K562 (cell line): ENCODE measurements around the gene CERCAM. TPM values are rescaled to one million over a fixed set of nuclear protein-coding genes. Genes with fewer than 3 reads are reported as not detected.

Source experiments
- CCNT2 ChIP-seq: IDR thresholded peaks from 2 replicates; pipeline ENCODE4 v1.6.1; 2011; ENCODE audit warnings: borderline replicate concordance, low read depth, mild to moderate bottlenecking, moderate library complexity, mixed read lengths, low read length; ENCODE audit not compliant: insufficient read length; ENCODE audit errors: extremely low read depth
- CXXC5 ChIP-seq: fragments of 250-450 bp; sonication (Bioruptor Pico); IDR thresholded peaks from 2 replicates; pipeline ENCODE4 v1.8.0; 2022; ENCODE audit warnings: inconsistent platforms, mild to moderate bottlenecking, moderate library complexity
- EZH2 ChIP-seq: IDR thresholded peaks from 2 replicates; pipeline ENCODE4 v1.6.1; 2012; ENCODE audit warnings: low read depth, mild to moderate bottlenecking, inconsistent platforms, low read length, borderline replicate concordance
- FOSL1 ChIP-seq: fragments of 200-800 bp; sonication (Bioruptor generic); conservative IDR thresholded peaks from 2 replicates; pipeline ENCODE4 v1.6.1; 2016; ENCODE audit warnings: missing genetic modification characterization, missing compliant biosample characterization
- GATAD2A ChIP-seq: fragments of 450-650 bp; IDR thresholded peaks from 2 replicates; pipeline ENCODE4 v1.6.1; 2017
- HDAC6 ChIP-seq: IDR thresholded peaks from 2 replicates; pipeline ENCODE4 v1.6.1; 2012; ENCODE audit warnings: low read depth, mild to moderate bottlenecking, control low read depth, inconsistent platforms, low read length, moderate library complexity
- LARP7 ChIP-seq: fragments of 450-650 bp; IDR thresholded peaks from 2 replicates; pipeline ENCODE4 v1.6.1; 2016
- MAFG ChIP-seq: fragments of 450-650 bp; conservative IDR thresholded peaks from 2 replicates; pipeline ENCODE4 v1.6.1; 2016; ENCODE audit warnings: missing genetic modification characterization, missing compliant biosample characterization
- RBFOX2 ChIP-seq: fragments of 200-400 bp; formaldehyde crosslinking; IDR thresholded peaks from 2 replicates; pipeline ENCODE4 v1.6.1; 2017; ENCODE audit warnings: low read depth, mild to moderate bottlenecking, low read length, moderate library complexity
- SP1 ChIP-seq: sonication (generic); formaldehyde crosslinking; IDR thresholded peaks from 2 replicates; pipeline ENCODE4 v1.8.1; 2022; ENCODE audit warnings: mild to moderate bottlenecking, missing genetic modification reagents
- SUPT5H ChIP-seq: fragments of 450-650 bp; IDR thresholded peaks from 2 replicates; pipeline ENCODE4 v1.6.1; 2016
- TAF15 ChIP-seq: fragments of 200-400 bp; formaldehyde crosslinking; IDR thresholded peaks from 2 replicates; pipeline ENCODE4 v1.6.1; 2017; ENCODE audit warnings: mild to moderate bottlenecking, low read depth, low read length, moderate library complexity
- ZNF140 ChIP-seq: fragments of 250-450 bp; sonication (Bioruptor Pico); IDR thresholded peaks from 2 replicates; pipeline ENCODE4 v1.8.0; 2021; ENCODE audit warnings: moderate library complexity, mild to moderate bottlenecking, inconsistent platforms
- ZNF184 ChIP-seq: sonication (generic); formaldehyde crosslinking; IDR thresholded peaks from 2 replicates; pipeline ENCODE4 v1.5.0; 2020; ENCODE audit warnings: missing genetic modification reagents
- ZNF384 ChIP-seq: IDR thresholded peaks from 2 replicates; pipeline ENCODE4 v1.6.1; 2012; ENCODE audit warnings: low read depth, low read length, improper control_type of control experiment
- ZNF551 ChIP-seq: fragments of 250-450 bp; sonication (Bioruptor Pico); IDR thresholded peaks from 2 replicates; pipeline ENCODE4 v1.5.0; 2021; ENCODE audit warnings: mild to moderate bottlenecking, moderate library complexity
- ZNF584 ChIP-seq: fragments of 200-800 bp; sonication (Bioruptor generic); IDR thresholded peaks from 2 replicates; pipeline ENCODE4 v1.6.1; 2016; ENCODE audit warnings: low read depth, mild to moderate bottlenecking, missing genetic modification characterization, missing compliant biosample characterization
- polyA plus RNA-seq, 8 experiments: library from polyadenylated mRNA; depleted of rRNA in 4 of 8; stranded (reverse) in 5 of 8; unstranded in 3 of 8; fragments of >200 nt; fragmentation: Nextera tagmentation in 2 of 8; fragmentation: Illumina TruSeq in 1 of 8; extraction: Ambion mirVana in 2 of 8; extraction: Trizol in 1 of 8; gene quantifications; 2 replicates each; pipeline versions ENCODE4 v1.2.1 to v1.2.3, GENCODE V29; 2011 to 2014; ENCODE audit warnings: inconsistent platforms in 1 of 8, missing spikeins in 1 of 8
- total RNA-seq, 7 experiments: library from RNA; depleted of rRNA in 6 of 7; stranded (reverse); fragments of >200 nt in 6 of 7; fragmentation: Illumina TruSeq in 2 of 7; extraction: Trizol in 2 of 7; gene quantifications; 2 replicates each; pipeline versions ENCODE4 v1.2.1 to v1.2.3, GENCODE V29; 2011 to 2021; ENCODE audit warnings: low replicate concordance in 1 of 7
- TF ChIP-seq, protein P1 (sequence below), 2 experiments: fragments of 450-650 bp; formaldehyde crosslinking in 1 of 2; IDR thresholded peaks; 2 replicates each; pipeline versions ENCODE4 v1.4.0 to v1.6.1; 2014 to 2020; ENCODE audit warnings: mild to moderate bottlenecking in 2 of 2, borderline replicate concordance in 1 of 2, low read depth in 1 of 2
- TF ChIP-seq, protein P2 (sequence below): fragments of 250-450 bp; sonication (Bioruptor Pico); IDR thresholded peaks from 2 replicates; pipeline ENCODE4 v1.8.0; 2022; ENCODE audit warnings: inconsistent platforms

Gene CERCAM
- total and polyA plus RNA-seq, 9 of the 15 experiments (the other 6 are each of a cell fraction or from before 2014, with no cell fraction given): 0.75 to 24.0 (median 18.0) TPM

DNA sequence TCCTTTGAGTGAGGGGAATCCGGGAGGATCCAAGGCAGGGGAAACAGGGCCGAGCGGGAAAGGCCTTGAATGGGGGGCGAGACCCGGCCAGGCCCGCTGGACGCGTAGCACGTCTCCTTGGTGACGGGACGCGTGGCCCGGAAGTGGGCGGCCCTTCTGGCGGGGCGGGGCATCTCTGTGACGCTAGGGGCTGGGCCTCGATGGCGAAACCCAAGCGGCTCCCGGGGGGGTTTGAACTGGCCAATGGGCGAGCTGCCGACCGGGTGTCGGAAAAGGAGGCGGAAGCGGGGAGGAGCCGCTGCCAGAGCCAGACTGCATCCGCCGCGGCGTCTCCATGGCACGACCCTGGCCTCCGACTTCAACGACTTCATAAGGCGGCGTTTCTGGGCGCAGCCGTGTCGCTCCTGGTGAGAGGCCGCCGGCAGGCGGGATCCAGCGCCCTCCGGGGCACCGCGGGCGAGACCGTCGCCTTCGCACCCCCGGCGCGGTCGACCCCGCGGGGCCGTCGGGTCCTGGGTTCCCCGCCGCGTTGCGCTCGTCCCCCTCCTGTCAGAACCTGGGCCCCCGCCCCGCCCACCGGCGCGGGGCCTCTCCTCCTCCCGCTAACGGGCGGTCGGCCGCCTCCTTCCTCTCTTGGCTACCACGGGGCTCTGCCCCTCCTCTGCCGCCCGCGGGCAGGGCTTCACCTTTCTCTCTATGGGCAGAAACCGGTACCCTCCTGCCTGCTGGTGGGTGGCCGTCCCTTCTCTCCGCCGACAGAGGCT is 35.4 kb downstream of the CERCAM start, which contains the start of gene ODF2 (continued):
- TF ChIP-seq, protein P1, sequence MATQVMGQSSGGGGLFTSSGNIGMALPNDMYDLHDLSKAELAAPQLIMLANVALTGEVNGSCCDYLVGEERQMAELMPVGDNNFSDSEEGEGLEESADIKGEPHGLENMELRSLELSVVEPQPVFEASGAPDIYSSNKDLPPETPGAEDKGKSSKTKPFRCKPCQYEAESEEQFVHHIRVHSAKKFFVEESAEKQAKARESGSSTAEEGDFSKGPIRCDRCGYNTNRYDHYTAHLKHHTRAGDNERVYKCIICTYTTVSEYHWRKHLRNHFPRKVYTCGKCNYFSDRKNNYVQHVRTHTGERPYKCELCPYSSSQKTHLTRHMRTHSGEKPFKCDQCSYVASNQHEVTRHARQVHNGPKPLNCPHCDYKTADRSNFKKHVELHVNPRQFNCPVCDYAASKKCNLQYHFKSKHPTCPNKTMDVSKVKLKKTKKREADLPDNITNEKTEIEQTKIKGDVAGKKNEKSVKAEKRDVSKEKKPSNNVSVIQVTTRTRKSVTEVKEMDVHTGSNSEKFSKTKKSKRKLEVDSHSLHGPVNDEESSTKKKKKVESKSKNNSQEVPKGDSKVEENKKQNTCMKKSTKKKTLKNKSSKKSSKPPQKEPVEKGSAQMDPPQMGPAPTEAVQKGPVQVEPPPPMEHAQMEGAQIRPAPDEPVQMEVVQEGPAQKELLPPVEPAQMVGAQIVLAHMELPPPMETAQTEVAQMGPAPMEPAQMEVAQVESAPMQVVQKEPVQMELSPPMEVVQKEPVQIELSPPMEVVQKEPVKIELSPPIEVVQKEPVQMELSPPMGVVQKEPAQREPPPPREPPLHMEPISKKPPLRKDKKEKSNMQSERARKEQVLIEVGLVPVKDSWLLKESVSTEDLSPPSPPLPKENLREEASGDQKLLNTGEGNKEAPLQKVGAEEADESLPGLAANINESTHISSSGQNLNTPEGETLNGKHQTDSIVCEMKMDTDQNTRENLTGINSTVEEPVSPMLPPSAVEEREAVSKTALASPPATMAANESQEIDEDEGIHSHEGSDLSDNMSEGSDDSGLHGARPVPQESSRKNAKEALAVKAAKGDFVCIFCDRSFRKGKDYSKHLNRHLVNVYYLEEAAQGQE (IDR thresholded peaks at IDR 0.05; ENCODE audit: borderline replicate concordance): no peak
- TF ChIP-seq, protein P1 (CRISPR knock-in tag; IDR thresholded peaks at IDR 0.05; ENCODE audit: low read depth): no peak
- TF ChIP-seq ZNF384: no peak
- peak; percentile 73 for TF ChIP-seq CXXC5 (CRISPR knock-in tag)
- TF ChIP-seq ZNF551: no peak
- TF ChIP-seq RBFOX2: peak; percentile 91
- TF ChIP-seq ZNF184 (CRISPR knock-in tag): no peak
- TF ChIP-seq, protein P2, sequence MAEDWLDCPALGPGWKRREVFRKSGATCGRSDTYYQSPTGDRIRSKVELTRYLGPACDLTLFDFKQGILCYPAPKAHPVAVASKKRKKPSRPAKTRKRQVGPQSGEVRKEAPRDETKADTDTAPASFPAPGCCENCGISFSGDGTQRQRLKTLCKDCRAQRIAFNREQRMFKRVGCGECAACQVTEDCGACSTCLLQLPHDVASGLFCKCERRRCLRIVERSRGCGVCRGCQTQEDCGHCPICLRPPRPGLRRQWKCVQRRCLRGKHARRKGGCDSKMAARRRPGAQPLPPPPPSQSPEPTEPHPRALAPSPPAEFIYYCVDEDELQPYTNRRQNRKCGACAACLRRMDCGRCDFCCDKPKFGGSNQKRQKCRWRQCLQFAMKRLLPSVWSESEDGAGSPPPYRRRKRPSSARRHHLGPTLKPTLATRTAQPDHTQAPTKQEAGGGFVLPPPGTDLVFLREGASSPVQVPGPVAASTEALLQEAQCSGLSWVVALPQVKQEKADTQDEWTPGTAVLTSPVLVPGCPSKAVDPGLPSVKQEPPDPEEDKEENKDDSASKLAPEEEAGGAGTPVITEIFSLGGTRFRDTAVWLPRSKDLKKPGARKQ: no peak
- no peak for TF ChIP-seq ZNF140 (CRISPR knock-in tag)
- TF ChIP-seq SP1 (CRISPR knock-in tag): peak; percentile 96
- TF ChIP-seq ZNF584 (CRISPR knock-in tag): no peak
- peak; percentile 73 for TF ChIP-seq SUPT5H
- TF ChIP-seq GATAD2A: no peak
- TF ChIP-seq HDAC6: no peak
- 0 out of 2 replicates have a peak, but pooled peaks have one; percentile 21 for TF ChIP-seq FOSL1 (tag)
- TF ChIP-seq TAF15: no peak
- no peak for TF ChIP-seq LARP7
- TF ChIP-seq CCNT2: peak; percentile 68
- no peak for TF ChIP-seq MAFG (tag)
- no peak for TF ChIP-seq EZH2
